HG02970 (cell line): ENCODE measurements around the gene COL13A1.

Experiments
- ATAC-seq: cut with Tn5 transposase; IDR thresholded peaks from one replicate; pipeline ENCODE4 v1.9.1; 2021; ENCODE audit warnings: mild to moderate bottlenecking, moderate library complexity, moderate number of reproducible peaks; ENCODE audit not compliant: unreplicated experiment, low FRiP score

The COL13A1 gene

DNA sequence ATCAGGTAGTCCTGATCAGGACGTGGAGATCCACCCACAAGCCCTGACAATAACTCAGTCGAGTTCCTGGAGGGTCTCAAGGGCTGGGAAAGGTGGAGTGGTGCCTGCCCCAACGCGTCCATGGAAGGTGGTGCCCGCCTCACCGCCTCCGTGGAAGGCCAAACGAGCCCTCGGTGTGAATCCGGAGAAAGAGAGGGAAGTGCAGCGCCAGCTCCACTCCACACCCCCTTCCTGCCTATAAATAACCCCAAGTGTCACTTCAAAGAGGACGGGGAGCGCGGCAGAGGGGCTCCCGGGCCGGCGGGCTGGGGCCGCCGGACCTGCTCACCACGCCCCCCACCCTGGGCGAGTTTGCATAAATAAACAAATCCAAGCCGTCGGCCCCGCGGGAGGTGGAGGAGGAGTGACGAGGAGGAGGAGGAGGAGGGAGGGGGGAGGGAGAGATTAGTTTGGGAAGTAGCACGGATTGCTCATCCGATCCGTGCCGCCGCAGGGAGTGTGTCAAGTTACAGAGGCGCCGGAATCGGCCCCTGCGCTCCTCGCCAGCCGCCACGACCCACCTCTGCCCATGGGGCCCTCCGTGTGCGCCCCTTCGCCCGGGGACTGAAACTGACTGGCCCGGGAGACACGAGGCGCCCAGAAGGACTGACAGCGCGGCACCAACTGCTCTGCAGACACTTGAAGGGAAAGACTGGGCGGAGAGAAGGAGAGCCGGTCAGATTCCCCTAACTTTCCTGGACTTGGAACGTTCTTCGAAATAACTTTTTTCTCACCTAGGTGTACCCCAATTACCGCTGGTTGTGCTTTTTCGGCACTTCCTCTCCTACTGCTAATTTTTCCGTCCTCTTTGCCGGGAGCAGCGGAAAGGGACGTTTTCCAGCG lies at the start of gene COL13A1:
Gene COL13A1, plus strand, starts transcription at position 473 of the 882 bp plus-strand sequence. CDS start 518 bp downstream, outside the sequence.
- no peak for ATAC-seq

DNA sequence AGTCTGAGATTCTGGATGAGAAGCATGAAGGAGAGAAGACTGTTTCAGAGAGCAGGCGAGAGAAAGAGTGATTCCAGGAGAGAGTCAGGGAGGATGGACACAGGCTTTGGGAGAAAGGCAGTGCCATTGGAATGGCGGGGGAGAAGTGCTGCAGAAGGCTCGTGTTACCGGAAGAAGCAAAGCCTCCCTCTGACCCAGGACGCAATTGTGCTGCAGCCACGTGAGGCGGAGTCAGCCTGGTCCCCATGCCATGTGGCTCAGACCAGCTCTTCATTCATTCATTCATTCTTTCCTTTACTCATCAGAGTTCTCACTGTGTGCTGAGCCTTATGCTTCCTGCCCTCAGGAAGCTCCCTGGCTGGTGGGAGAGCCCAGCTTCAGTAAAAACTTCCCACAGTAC lies 49.2 kb upstream of the COL13A1 start:
- no peak for ATAC-seq

DNA sequence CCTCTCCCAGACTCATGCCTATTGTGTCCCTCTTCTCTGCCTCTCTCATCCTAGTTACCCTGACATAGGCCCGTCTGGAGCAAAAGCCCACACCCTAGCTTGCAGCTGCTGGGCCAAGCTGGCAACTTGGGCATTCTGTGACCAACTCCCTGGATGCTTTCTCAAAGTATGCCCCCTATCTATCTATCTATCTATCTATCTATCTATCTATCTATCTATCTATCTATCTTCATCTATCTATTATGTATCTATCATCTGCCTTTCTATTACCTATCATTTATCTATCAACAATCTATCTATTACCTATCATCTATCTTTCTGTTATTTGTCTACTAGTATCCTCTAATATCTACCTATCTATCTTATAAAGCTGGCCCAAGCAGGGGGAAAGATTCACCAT lies 45.4 kb upstream of the COL13A1 start:
- ATAC-seq, result no peak

DNA sequence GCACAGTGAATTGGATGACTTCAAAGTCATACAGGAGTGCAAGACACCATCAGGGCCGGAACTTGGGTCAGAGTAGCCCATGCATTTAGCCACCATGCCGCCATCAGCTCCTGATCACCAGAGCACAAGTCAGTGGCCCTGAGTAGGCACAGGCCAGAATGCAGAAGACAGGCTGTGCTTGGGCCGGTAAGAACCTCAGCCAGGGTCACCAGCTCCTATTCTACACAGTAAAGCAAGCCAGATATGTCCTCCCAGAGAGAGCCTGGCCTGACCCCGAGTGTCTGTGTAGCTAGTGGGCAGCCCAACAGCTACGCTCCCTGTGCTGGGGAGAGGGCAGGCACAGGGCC lies 44.5 kb upstream of the COL13A1 start:
- no peak for ATAC-seq

DNA sequence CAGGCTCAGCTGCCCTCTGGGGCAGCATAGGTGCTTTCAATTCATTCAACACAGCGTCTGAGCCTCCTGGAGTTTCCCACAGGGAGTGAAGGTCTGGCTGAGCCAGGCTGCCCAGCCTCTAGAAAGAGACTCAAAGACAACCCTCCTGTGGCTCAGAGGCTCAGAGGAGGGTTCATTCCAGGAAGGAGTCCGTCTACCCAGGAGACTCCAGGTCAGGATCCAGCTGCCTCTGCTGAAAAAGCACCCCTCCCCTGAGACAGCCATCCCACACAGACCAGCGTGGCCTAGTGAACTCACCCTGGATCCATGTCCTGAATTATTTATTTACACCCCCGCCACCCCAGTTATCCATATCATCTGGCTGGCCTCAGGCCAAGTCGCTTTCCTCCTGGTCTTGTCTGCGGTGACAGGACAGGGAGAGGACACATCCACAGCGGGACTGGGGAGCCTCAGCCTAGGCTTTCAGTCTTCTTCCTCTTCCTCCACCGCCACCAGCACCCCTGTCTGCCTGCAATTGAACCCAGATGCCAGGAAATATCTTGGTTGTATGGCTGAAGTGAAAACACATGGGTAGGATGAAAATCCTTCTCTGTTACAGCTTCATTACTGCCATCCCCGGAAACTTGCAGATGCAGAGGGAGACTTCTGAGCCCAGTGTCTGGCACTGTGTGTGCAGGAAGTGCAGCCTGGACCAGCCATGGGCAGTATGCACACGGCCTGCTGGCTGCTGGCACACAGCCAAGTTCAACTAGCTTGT lies 44.0 kb upstream of the COL13A1 start:
- no peak for ATAC-seq

DNA sequence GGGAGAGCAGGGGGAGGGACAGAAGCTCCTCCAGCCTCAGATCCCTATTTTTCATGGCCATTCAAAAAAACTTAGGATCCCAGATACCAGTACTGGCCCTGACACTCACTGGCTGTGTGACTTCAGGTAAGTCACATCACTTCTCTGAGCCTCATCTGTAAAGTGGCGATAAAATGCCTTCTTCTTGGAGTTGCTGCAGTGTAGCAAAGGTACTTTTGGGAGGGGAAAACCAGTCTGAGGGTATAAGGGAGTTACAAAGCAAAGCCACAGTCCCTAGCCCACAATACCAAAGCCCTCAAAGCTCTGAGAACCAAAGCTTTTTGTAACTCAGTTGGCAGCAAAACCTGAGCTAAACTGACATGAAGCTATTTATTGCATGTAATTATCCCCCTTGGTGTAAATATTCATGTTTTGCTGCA lies 43.4 kb upstream of the COL13A1 start:
- ATAC-seq, result no peak

DNA sequence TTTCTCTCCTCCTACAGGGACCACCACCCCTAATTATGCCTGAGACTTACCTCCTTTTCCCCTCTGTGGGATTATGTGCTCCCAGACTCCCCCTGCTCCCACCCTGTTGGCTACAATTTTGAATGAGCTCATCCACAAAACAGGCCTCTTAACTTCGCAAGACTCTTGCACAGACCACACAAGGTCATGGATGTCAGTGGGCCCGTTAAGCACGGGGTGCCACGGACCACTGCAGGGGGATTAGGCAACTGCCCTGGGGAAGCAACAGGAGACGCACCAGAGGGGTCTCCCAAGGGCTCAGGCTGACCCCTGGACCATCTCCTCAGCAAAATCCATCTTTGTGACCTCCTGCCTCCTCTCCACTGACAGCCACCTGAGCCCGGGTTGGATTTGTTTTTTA lies 42.1 kb upstream of the COL13A1 start:
- ATAC-seq, result no peak

DNA sequence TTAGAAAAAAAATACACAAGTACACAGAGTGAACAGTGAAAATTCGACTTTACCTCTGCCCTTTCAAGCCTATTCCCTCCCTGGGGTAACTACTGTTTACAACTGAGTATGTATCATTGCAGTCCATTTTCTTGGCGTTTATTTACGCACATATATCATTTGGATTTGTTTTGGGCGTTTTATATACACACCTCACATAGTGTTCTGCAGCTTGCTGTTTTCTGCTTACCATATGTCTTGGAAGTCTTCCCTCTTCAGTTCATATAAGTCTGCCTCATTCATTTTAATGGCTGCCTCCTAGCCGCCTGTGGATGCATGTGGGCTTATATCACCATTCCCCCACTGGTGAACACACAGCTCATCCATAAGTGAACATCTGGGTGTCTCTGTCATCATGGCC lies 41.6 kb upstream of the COL13A1 start:
- no peak for ATAC-seq

DNA sequence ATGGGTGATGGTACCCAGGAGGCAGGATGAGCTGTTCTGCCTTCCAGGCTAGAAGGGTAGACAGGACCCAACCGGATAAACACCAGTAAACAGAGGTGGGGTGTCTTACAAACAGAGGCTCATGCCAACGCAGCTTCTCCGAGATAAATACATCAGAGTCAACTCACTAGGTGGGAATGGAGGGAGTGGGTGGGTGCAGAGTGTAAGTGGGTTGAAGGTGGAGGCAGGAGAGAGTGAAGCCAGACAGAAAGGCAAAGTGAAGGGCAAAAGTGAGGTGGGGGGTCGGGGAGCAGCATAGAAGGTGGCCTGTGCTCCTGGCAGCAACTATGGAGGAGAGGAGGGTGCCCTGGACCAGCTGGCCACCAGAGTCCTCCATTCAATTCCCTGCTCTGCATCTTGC lies 40.4 kb upstream of the COL13A1 start:
- ATAC-seq, result no peak

DNA sequence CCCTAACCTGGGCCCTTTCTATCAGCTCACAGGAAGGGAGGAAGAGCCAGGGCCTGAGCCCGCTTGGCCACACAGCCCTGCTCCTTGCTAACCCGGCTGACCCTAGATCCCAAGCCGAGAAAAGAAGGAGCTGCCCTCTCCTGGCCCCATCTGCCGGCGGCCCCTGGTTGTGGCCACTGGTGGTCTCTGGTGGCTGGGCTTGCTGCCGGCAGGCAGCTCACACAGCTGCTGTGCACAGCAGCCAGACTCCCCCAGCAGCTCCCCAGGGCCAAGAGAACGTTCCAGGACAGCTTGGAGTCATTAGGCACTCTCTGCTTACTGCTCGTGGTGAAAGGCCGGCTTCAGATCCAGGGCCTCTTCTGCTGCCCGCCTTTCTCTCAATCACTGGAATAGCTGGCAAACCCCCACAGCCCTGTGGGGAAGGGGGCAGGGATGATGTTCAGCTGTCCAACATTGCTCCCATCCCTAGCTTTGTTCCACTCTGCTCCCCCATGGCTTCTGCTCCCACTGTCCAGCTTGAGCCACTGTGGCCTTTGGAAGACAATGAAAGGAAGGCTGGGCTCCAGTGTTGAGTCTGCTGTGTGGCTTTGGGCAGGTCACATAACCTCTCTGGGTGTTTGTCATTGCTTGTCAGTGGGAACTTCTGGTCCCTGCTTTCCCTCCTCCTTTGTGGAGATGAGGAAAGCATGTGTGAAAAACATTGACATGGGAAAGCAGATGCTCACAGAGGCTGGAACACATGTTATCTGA lies 35.4 kb upstream of the COL13A1 start:
- no peak for ATAC-seq

DNA sequence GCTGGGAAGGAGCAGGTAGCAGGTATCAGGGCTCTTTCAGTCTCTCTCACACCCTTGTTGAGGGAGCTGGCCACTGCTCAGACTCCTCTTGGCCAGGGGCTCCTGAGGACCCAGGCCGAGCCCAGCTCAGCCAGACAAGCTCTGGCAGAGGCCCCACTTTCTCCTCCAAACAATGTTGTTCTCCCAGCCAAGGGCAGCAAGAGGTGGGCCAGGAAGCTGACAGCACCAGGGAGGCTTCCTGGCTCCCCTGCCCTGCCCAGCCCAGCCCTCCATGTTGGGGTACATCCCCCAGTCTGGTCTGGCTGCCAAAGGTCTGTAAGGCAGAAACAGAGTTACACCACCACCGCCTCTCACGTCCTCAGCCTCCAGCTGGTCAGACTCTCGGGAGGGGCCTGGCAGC lies 33.9 kb upstream of the COL13A1 start:
- no peak for ATAC-seq

DNA sequence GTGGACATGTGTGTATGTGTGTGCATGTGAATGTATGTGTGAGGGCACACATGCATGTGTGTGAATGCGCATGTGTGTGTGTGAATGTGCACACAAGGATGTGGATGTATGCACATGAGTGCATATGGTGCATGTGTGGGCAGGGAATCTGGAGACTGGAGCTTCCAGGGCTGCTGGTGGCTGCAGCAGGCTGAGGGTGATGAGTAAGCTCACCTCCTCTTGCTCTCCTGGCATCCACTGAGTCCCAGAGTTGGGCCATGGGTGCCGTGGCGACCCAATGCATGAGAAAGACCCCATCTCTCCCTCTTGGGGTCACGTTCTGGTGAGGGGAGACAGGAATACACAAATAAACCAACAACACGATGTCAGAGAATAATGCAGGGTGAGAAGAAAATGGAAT lies 33.3 kb upstream of the COL13A1 start:
- ATAC-seq, result no peak

DNA sequence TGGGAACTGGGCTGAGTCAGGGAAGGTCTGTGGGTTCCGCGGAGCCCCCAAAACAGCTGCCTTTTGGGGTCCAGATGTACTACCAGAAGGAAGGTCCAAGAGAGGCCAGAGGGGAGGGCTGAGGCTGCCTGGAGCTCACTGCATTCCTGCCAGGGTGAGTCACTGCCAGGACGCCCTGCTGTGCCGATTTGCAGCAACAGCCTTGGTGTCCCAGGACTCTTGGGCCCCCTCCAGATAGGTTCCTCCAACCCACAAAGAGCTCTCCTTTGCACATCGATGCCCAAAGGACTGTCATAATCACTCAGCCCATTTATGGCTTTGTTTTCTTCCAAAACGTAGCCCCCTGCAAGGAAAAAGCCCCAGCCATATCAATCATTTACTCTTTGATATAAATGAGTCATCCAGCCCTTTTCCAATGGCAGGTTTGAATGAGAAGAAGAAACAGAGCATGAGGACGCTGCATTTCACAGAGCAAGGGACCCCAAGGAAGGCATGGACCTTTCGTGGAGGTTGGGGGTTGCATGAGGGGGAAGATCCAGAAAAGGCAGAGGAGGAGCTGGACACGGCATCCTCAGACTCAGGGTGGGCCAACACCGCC lies 32.2 kb upstream of the COL13A1 start:
- no peak for ATAC-seq

DNA sequence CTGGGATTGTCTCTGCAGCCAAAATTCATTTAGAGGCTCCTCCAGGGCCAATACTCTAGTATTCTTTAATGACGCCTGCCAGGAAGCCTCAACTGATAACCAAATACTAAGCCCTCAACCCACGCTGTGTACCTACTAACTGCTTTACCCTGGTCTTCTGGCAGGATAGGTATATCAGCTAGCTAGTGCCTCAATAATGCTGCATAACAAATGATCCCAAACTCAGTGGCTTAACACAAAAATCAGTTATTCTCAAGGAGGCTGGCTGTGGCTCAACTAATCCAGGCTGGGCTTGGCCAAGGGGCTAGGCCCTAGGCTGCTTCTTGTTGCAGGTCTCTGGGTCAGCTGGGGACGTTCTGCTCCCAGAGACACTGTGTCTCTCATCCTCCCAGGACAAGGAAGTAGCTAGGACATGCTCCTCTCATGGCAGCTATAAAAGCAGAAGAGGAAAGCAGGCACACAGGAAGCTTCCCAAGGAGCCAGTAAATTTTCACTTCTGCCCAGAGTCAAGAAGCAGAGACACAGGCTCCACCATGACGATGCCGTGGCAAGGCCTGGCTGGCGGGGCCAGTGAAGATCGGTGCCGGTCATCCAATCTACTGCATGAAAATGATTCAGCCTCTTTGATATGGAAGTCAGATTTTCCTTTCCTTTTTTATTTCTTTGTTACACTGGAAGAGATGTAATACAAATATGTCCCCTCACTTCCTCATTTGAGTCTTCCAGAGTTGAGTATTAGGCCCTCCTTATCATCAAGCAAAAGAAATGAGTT lies 28.6 kb upstream of the COL13A1 start:
- ATAC-seq, result no peak

DNA sequence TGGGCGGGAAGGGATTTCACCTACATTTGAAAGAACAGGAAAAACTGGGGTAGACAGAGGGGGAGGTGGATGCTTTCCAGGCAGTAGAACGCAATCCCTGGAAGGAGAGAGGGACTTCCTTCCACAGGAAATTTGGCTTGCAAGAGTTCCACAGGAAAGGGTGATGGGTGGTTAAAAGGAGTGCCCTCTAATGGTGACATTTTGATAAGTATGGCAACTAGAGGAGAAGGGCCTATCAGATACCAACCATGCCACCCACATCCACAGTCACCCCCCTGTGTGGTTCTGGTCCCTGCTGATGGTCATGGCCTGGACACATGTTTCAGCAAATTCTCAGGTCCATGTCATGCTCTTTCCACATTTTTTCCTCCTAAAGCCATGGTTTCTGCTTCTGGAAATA lies 27.1 kb upstream of the COL13A1 start:
- ATAC-seq, result no peak

DNA sequence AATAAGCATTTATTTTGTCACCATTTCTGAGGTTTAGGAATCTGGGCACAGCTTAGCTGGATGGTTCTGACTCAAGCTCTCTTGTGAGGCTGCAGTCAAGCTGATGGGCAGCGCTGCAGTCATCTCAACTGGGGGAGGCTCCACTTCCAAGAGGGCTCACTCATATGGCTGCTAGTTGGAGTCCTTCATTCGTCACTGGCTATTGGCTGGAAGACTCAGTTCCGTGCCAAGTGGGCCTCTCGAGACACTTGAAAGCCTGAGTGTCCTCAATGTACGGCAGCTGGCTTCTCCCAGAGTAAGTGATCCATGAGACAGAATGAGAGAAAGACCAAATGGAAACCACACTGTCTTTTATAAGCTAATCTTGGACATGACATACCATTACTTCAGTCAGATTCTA lies 21.6 kb upstream of the COL13A1 start:
- no peak for ATAC-seq

DNA sequence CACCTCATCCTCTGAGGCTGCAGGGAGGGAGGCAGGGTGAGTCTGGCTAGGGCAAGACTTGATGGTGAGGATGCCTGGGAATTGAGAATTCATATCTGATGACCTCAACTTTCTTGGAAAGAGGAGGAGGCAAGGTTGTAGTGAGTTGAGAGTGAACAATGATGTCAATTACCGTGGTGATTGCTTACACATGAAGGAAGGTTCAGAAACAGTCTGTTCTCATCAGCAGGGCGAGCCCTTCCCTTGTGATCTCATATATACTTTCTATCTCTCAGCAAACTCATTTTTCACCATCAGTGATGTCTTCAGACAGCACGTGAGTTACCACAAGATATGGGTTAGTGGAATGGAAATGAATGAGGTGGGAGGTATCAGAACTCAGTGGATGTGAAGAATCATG lies 20.1 kb upstream of the COL13A1 start:
- no peak for ATAC-seq

DNA sequence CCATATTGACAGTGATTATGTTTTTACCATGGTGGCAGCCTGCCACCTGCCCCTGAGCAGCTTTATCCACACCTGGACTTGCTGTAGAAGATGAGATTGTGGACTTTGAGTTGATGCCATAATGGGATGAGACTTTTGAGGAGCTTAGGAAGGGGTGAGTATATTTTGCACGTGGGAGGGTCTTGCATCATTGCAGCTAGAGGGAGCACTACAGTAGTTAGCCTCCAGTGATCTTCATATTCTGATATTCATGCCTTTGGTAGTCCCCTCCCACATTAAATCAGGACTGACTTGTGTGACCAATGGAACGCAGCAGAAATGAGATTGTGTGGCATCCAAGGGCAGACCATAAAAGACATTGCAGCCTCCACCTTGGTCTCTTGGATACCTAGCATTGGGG lies 18.2 kb upstream of the COL13A1 start:
- ATAC-seq, result no peak

DNA sequence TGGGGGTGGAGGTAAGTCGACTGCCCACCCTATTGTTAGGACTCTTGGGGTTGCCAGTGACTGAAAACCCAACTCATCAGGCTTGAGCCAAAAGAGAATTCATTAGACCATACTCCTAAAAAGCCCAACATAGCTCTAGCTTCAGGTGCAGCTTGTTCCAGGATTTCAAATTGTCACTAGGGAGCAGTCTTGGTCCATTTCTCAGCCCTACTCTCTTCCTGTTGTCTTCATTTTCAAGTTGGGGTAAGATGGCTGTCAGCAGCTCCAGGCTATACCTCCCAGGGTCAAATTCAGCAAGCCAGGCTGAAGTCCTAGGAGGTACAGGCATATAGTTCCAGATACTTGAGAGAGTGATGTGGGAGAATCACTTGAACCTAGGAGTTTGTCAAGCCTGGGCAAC lies 14.9 kb upstream of the COL13A1 start:
- no peak for ATAC-seq

DNA sequence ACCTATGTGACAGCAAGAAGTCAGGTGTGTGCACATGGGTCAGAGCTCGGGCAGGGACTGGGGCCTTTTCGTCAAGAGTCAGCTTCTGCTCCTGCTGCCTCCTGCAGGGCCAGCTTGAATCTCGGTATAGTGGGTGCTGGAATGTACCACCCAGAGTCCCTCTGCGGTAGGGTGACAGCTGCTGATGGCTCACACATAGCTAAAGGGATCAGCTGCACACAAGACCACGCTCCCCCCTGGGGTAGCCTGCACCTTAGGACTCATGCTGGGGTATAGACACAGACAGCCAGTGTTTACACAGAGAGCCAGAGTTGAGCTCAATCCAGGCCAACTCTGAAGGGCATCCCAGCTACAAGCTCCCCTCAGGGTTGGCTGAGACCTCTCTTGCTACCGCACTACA lies 14.0 kb upstream of the COL13A1 start:
- no peak for ATAC-seq
